ENCODE data around the gene DAB1. TPM values are rescaled to one million over a fixed set of nuclear protein-coding genes. Genes with fewer than 3 reads are reported as not detected.

DAB1 gene
- total RNA-seq, 4 donors from 2014 or later: 0.48 to 1.1 (median 0.70) TPM

DNA sequence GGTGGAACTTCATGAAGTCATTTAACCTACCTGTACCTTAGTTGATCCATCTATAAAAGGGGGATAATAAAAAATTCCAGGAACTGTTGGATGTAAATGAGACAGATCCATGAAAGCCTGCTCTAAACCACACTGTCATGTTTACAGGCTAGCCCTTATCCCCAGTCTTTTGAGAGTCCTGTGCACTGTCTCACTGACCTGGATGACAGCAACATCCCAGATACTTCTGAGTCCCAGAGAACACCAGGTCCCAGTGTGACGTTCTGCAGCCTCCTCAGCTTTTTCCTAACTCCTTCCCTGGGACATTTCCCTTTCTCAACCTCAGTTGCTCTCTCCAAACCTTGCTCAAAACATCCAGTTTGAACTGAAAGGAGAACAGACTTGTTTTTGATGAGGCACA is 292.6 kb downstream of the DAB1 start:
- no peak for DNase-seq (ENCODE audit: low spot score)
- TF ChIP-seq, protein P1, sequence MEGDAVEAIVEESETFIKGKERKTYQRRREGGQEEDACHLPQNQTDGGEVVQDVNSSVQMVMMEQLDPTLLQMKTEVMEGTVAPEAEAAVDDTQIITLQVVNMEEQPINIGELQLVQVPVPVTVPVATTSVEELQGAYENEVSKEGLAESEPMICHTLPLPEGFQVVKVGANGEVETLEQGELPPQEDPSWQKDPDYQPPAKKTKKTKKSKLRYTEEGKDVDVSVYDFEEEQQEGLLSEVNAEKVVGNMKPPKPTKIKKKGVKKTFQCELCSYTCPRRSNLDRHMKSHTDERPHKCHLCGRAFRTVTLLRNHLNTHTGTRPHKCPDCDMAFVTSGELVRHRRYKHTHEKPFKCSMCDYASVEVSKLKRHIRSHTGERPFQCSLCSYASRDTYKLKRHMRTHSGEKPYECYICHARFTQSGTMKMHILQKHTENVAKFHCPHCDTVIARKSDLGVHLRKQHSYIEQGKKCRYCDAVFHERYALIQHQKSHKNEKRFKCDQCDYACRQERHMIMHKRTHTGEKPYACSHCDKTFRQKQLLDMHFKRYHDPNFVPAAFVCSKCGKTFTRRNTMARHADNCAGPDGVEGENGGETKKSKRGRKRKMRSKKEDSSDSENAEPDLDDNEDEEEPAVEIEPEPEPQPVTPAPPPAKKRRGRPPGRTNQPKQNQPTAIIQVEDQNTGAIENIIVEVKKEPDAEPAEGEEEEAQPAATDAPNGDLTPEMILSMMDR (IDR thresholded peaks at IDR 0.05): no peak
- no peak for ATAC-seq (ENCODE audit: low FRiP score)

DNA sequence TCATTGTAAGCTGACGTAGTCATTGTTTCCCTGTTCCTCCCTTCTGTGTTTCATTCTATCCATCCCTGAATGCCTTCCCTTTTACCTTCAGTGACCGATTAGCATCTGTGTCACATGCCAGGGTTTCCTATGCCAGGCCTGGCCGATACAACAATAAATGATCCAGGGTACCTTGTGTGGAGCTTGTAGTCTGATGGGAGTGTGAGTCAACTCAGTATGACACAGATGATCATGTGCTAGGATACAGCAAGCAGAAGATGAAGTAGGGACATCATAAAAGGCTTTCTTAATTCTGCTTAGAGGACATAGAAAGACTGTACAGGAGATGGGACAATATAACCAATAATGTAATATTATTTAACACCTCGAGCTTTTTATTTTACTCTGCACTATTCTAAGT is 294.0 kb downstream of the DAB1 start:
- DNase-seq (ENCODE audit: low spot score): no peak
- ATAC-seq (ENCODE audit: low FRiP score): no peak
- TF ChIP-seq, protein P1 (IDR thresholded peaks at IDR 0.05): no peak

DNA sequence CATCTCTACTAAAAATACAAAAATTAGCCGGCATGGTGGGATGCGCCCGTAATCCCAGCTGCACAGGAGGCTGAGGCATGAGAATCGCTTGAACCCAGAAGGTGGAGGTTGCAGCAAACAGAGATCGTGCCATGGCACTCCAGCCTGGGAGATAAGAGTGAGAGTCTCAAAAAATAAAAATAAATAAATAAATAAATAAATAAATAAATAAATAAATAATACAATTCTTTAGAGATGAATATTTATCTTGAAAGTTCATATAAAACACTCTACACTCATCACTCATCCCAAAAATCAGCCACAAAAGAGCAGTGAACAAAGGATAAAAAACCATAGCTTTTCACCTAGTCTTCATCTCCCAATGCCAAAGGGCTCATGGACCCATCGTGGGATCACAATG is 295.9 kb downstream of the DAB1 start:
- TF ChIP-seq, protein P1 (IDR thresholded peaks at IDR 0.05): no peak
- DNase-seq (ENCODE audit: low spot score) (no peak), ATAC-seq (ENCODE audit: low FRiP score) (no peak)

DNA sequence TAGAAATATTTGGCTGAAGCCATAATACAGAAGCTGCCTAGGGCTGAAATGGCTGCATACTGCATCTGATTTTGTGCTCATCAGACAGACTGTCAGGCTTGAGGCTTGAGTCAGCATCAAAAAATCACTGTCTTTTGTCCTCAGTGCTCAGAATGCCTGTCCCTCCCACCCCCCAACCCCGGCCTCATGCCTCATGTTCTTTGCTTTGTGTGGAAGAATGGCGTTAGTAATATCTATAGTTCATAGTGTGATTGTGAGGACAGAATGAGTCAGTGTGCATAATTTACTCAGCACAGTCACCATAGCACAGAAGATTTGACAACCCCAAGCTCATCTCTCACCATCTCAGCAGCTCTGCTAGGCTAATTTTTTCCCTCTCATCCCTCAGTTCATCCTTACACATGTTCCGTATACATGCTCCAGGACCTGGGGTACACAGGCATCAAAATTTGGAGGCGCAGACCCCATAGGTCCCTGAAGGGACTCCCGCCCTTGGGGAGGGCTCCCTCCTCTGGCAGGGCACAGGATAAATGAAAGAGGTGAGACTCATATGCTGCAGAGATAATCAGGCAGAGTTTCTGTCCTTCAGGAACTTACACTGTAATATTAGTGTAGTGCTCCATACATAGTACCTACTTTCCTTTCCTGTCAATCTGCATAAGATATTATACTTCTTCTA is 299.0 kb downstream of the DAB1 start:
- no peak for ATAC-seq (ENCODE audit: low FRiP score)
- no peak for DNase-seq (ENCODE audit: low spot score)
- TF ChIP-seq, protein P1 (IDR thresholded peaks at IDR 0.05): no peak

DNA sequence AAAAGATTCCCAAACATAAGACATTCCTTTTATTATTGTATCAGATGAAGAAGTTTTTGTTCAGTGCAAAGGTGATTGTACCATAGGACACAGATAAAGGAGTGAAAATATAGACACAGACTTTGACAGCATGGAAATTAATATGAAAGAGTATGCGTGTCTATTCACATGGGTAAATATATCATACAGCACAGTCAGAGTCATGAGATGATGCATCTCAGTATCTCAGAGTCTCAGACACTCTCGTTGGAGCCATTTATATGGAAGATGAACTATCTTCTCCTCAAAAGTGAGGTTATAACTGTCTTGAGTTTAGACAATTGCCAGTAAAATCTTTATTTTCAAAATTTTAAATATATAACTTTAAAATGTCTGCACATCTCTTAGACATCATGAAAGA is 299.7 kb downstream of the DAB1 start:
- ATAC-seq (ENCODE audit: low FRiP score): no peak
- TF ChIP-seq, protein P1 (IDR thresholded peaks at IDR 0.05): no peak
- no peak for DNase-seq (ENCODE audit: low spot score)

DNA sequence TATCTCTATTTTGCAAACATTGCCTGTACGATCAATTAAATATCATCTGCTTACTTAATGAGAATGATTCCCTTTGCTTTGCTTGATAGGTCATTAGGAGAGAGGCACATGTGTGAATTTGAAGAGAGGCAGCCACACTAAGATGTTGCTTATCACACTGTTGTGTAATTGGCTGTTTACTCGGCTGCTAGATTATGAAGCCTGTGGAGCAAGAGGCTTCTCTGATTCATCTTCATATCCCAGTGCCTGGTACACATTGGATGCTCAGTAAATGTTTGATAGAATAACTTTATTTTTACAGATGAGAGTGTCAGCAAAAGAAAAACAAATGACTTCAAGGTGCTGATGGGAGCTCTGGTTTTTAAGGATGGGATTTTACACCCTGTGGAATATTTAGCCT is 301.8 kb downstream of the DAB1 start:
- TF ChIP-seq, protein P1 (IDR thresholded peaks at IDR 0.05): no peak
- ATAC-seq (ENCODE audit: low FRiP score) (peak; percentile 83), DNase-seq (ENCODE audit: low spot score) (no peak)

DNA sequence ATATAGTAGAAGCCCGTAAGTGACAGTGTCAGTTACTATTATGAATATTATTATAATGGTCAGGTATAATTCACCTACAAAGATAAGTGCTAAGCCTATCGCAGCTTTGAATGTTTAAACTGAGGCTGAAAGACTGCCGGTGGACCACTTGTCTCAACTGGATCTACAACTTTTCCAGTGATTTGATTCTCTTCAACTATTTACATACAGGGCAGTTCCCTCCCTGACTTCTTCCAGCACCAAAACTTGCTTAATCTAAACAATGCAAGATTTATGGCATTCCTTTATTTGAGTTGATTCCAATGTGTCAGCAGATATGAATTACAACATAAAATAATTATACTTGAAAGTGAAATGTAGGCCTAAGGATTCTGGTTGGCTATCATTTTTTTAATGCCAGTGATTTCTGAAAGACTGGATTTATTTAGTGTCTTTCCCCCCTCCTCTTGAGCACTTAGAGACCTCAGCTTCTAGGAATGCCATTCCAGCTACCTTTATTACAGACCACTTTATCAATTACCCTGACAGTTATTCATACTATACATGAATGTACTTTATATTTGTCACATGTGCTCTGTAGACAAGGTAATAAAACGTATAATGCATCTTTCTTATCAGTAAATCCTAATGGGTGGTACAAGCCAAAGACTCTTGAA is 304.8 kb downstream of the DAB1 start:
- TF ChIP-seq, protein P1 (IDR thresholded peaks at IDR 0.05): no peak
- no peak for ATAC-seq (ENCODE audit: low FRiP score)
- no peak for DNase-seq (ENCODE audit: low spot score)

Measured in omental fat pad (tissue), 4 donors.